Osteocyte (in vitro differentiated cells): ENCODE results near the gene GPC5. TPM values are rescaled to one million over a fixed set of nuclear protein-coding genes. Genes with fewer than 3 reads are reported as not detected.

Source experiments
- DNase-seq: peaks from one replicate; pipeline ENCODE4 v3.0.0; 2021; ENCODE audit warnings: mixed read lengths; ENCODE audit not compliant: unreplicated experiment; ENCODE audit errors: extremely low spot score
- H3K27ac Mint-ChIP-seq: one replicate; pipeline ENCODE4 v1.8.0; 2021; ENCODE audit warnings: mild to moderate bottlenecking, mixed read lengths; ENCODE audit not compliant: unreplicated experiment
- H3K27me3 Mint-ChIP-seq: one replicate; pipeline ENCODE4 v1.8.0; 2021; ENCODE audit warnings: mixed read lengths; ENCODE audit not compliant: unreplicated experiment
- H3K36me3 Mint-ChIP-seq: one replicate; pipeline ENCODE4 v1.8.0; 2021; ENCODE audit warnings: mixed read lengths; ENCODE audit not compliant: unreplicated experiment
- H3K4me1 Mint-ChIP-seq: one replicate; pipeline ENCODE4 v1.8.0; 2021; ENCODE audit warnings: mixed read lengths; ENCODE audit not compliant: unreplicated experiment
- H3K4me3 Mint-ChIP-seq: one replicate; pipeline ENCODE4 v1.8.0; 2021; ENCODE audit warnings: mild to moderate bottlenecking, moderate library complexity, mixed read lengths; ENCODE audit not compliant: unreplicated experiment
- H3K9me3 Mint-ChIP-seq: one replicate; pipeline ENCODE4 v1.8.0; 2021; ENCODE audit warnings: mixed read lengths; ENCODE audit not compliant: unreplicated experiment
- CTCF ChIP-seq: fragments of 200-600 bp; sonication (generic); IDR thresholded peaks from 2 replicates; pipeline ENCODE4 v1.5.0; 2021; ENCODE audit warnings: antibody characterized with exemption, mild to moderate bottlenecking, moderate library complexity
- total RNA-seq: library from RNA; stranded (reverse); gene quantifications from 2 replicates; pipeline ENCODE4 v1.2.1, GENCODE V29; 2021

The GPC5 gene
- total RNA-seq, 1 donor from 2014 or later: 12.9 TPM

- H3K27ac Mint-ChIP-seq: no peak overlapping the region
- H3K36me3 Mint-ChIP-seq: no peaks in the 10 kb centered on the region
- H3K4me3 Mint-ChIP-seq: no peak overlapping the region
- no peaks in the 10 kb centered on the region for H3K4me1 Mint-ChIP-seq
- TF ChIP-seq CTCF: no peak
- no peak for DNase-seq
- peaks cover 4% of the 10 kb centered on the region for H3K27me3 Mint-ChIP-seq
- H3K9me3 Mint-ChIP-seq: no peaks in the 10 kb centered on the region
Measured at GRCh38 chr13:92622905-92623304, 1224.5 kb downstream of the GPC5 start.

- Mint-ChIP-seq H3K27me3 (no peaks in the 10 kb centered on the region), H3K4me3 (no peak overlapping the region), H3K9me3 (no peaks in the 10 kb centered on the region), H3K36me3 (no peaks in the 10 kb centered on the region), H3K27ac (no peak overlapping the region), H3K4me1 (no peaks in the 10 kb centered on the region)
- DNase-seq: no peak
- no peak for TF ChIP-seq CTCF
Measured at GRCh38 chr13:92626274-92626673, 1227.9 kb downstream of the GPC5 start.

- H3K4me3 Mint-ChIP-seq: no peak overlapping the region
- no peaks in the 10 kb centered on the region for H3K4me1 Mint-ChIP-seq
- no peak overlapping the region for H3K27ac Mint-ChIP-seq
- TF ChIP-seq CTCF: no peak
- H3K9me3 Mint-ChIP-seq: no peaks in the 10 kb centered on the region
- H3K36me3 Mint-ChIP-seq: no peaks in the 10 kb centered on the region
- H3K27me3 Mint-ChIP-seq: no peaks in the 10 kb centered on the region
- DNase-seq: no peak
Measured at GRCh38 chr13:92640936-92641335, 1242.5 kb downstream of the GPC5 start.

- Mint-ChIP-seq H3K9me3 (no peaks in the 10 kb centered on the region), H3K36me3 (no peaks in the 10 kb centered on the region), H3K27ac (no peak overlapping the region), H3K27me3 (peaks cover 15% of the 10 kb centered on the region), H3K4me3 (no peak overlapping the region), H3K4me1 (no peaks in the 10 kb centered on the region)
- no peak for DNase-seq
- no peak for TF ChIP-seq CTCF
Measured at GRCh38 chr13:92649140-92649813, 1250.9 kb downstream of the GPC5 start.

- no peaks in the 10 kb centered on the region for H3K4me1 Mint-ChIP-seq
- no peaks in the 10 kb centered on the region for H3K36me3 Mint-ChIP-seq
- no peak overlapping the region for H3K4me3 Mint-ChIP-seq
- TF ChIP-seq CTCF: no peak
- no peak for DNase-seq
- H3K27ac Mint-ChIP-seq: no peak overlapping the region
- no peaks in the 10 kb centered on the region for H3K9me3 Mint-ChIP-seq
- peaks cover 9% of the 10 kb centered on the region for H3K27me3 Mint-ChIP-seq
Measured at GRCh38 chr13:92656103-92656502, 1257.7 kb downstream of the GPC5 start.
